Endothelial cell of umbilical vein (primary cell): Measurements from ENCODE around the gene GJB2.

Experiments used
- CTCF ChIP-seq, 2 donors: IDR thresholded peaks; 1 replicate in 1 of 2; 2 replicates in 1 of 2; pipeline ENCODE4 v1.5.1; 2011; ENCODE audit warnings: low read length in 2 of 2, mild to moderate bottlenecking in 2 of 2, moderate library complexity in 2 of 2, control low read depth in 1 of 2, inconsistent platforms in 1 of 2, low read depth in 1 of 2; ENCODE audit not compliant: insufficient read depth in 1 of 2; ENCODE audit errors: extremely low read depth in 1 of 2
- EZH2 ChIP-seq: IDR thresholded peaks from 2 replicates; pipeline ENCODE4 v1.6.1; 2012; ENCODE audit warnings: borderline replicate concordance, low read depth, mild to moderate bottlenecking, moderate library complexity, low read length, inconsistent platforms; ENCODE audit not compliant: severe bottlenecking
- POLR2A ChIP-seq: IDR thresholded peaks from 2 replicates; pipeline ENCODE4 v1.6.1; 2012; ENCODE audit warnings: low read depth, mild to moderate bottlenecking, control low read depth, low read length

GRCh38 chr13:20227730-20228129, 35.0 kb upstream of the GJB2 start:
- TF ChIP-seq CTCF (IDR thresholded peaks at IDR 0.05; ENCODE audit: extremely low read depth in 1 of 2, insufficient read depth in 1 of 2, low read depth in 1 of 2, low read length in 2 of 2) (no peak), POLR2A (no peak), EZH2 (no peak)
